SK-N-SH (cell line): Measurements from ENCODE around the gene CLEC5A. TPM values are rescaled to one million over a fixed set of nuclear protein-coding genes. Genes with fewer than 3 reads are reported as not detected.

Source experiments
- CTCF ChIA-PET: fragments of 300-600, 350-600 bp; formaldehyde crosslinking; extraction: SDS; loops from one replicate; lab custom pipeline; 2021; lab: Yijun Ruan, JAX
- POLR2A ChIA-PET: fragments of 350-600 bp; sonication (Branson Sonifier 250); formaldehyde crosslinking; extraction: SDS; loops from one replicate; lab custom pipeline; 2020; ENCODE audit warnings: antibody characterized with exemption, inconsistent platforms; lab: Yijun Ruan, JAX
- DNase-seq: peaks from one replicate; pipeline ENCODE4 v3.0.0; 2012
- H2AFZ ChIP-seq: fragments of 200-600 bp; sonication (generic); 2 replicates; pipeline ENCODE4 v1.8.1; 2016; ENCODE audit warnings: antibody characterized with exemption, mild to moderate bottlenecking, low read depth
- H3F3A ChIP-seq: fragments of 200-600 bp; sonication (generic); replicated peaks from 2 replicates; pipeline ENCODE3; 2016; ENCODE audit warnings: antibody characterized with exemption, mild to moderate bottlenecking; ENCODE audit not compliant: insufficient read depth
- H3K27ac ChIP-seq, 2 experiments: fragments of 200-500 bp in 1 of 2; fragments of 200-600 bp in 1 of 2; sonication (Bioruptor generic) in 1 of 2; sonication (generic), shearing (Covaris generic) in 1 of 2; 2 replicates each; pipeline versions ENCODE4 v1.5.1 to v1.6.1; 2014 to 2016; ENCODE audit warnings: low read depth in 2 of 2, inconsistent platforms in 1 of 2, low read length in 1 of 2, mild to moderate bottlenecking in 1 of 2, mixed read lengths in 1 of 2
- H3K27me3 ChIP-seq: fragments of 200-600 bp; sonication (generic), shearing (Covaris generic); 2 replicates; pipeline ENCODE4 v1.6.1; 2016; ENCODE audit warnings: mixed run types; ENCODE audit not compliant: insufficient read depth
- H3K36me3 ChIP-seq, 2 experiments: fragments of 200-500 bp in 1 of 2; fragments of 200-600 bp in 1 of 2; sonication (Bioruptor generic) in 1 of 2; sonication (generic) in 1 of 2; replicated peaks in 1 of 2; 2 replicates each; pipeline versions ENCODE3 to v1.5.1; 2014 to 2016; ENCODE audit warnings: low read length in 1 of 2, mild to moderate bottlenecking in 1 of 2; ENCODE audit not compliant: insufficient read depth in 2 of 2, control insufficient read depth in 1 of 2
- H3K4me1 ChIP-seq, 2 experiments: fragments of 200-500 bp in 1 of 2; fragments of 200-600 bp in 1 of 2; sonication (Bioruptor generic) in 1 of 2; sonication (generic), shearing (Covaris generic) in 1 of 2; 2 replicates each; pipeline versions ENCODE4 v1.5.1 to v1.6.1; 2014 to 2016; ENCODE audit warnings: low read depth in 1 of 2, low read length in 1 of 2, mixed run types in 1 of 2; ENCODE audit not compliant: insufficient read depth in 2 of 2, control insufficient read depth in 1 of 2
- H3K4me2 ChIP-seq: fragments of 200-600 bp; sonication (generic), shearing (Covaris generic); 2 replicates; pipeline ENCODE4 v1.6.1; 2017; ENCODE audit warnings: mixed run types
- H3K4me3 ChIP-seq, 2 experiments: fragments of 200-500 bp in 1 of 2; fragments of 200-600 bp in 1 of 2; sonication (Bioruptor generic) in 1 of 2; sonication (generic), shearing (Covaris generic) in 1 of 2; 2 replicates each; pipeline versions ENCODE4 v1.5.1 to v1.8.1; 2014 to 2016; ENCODE audit warnings: low read depth in 2 of 2, inconsistent platforms in 1 of 2, low read length in 1 of 2, mild to moderate bottlenecking in 1 of 2, mixed read lengths in 1 of 2, moderate library complexity in 1 of 2
- H3K79me2 ChIP-seq: fragments of 200-600 bp; sonication (generic); 2 replicates; pipeline ENCODE4 v1.8.1; 2017; ENCODE audit warnings: mild to moderate bottlenecking; ENCODE audit not compliant: insufficient read depth
- H3K9ac ChIP-seq: fragments of 200-600 bp; sonication (generic); 2 replicates; pipeline ENCODE4 v1.6.1; 2017; ENCODE audit warnings: mixed run types
- H3K9me2 ChIP-seq: fragments of 200-600 bp; sonication (generic); 2 replicates; pipeline ENCODE4 v1.6.1; 2017; ENCODE audit warnings: mixed run types
- H3K9me3 ChIP-seq: fragments of 200-600 bp; sonication (generic); 2 replicates; pipeline ENCODE4 v1.6.1; 2017; ENCODE audit warnings: mixed run types, mild to moderate bottlenecking, moderate library complexity
- H4K20me1 ChIP-seq: fragments of 200-600 bp; sonication (generic); 2 replicates; pipeline ENCODE4 v1.6.1; 2017; ENCODE audit warnings: mild to moderate bottlenecking, mixed run types; ENCODE audit not compliant: insufficient read depth
- ELF1 ChIP-seq: IDR thresholded peaks from 2 replicates; pipeline ENCODE4 v1.4.0; 2012
- EZH2phosphoT487 ChIP-seq: fragments of 200-600 bp; sonication (generic); IDR thresholded peaks from 2 replicates; pipeline ENCODE4 v1.6.1; 2017; ENCODE audit warnings: low read depth, mixed run types, mild to moderate bottlenecking, antibody characterized with exemption, moderate library complexity, borderline replicate concordance
- FOSL2 ChIP-seq: IDR thresholded peaks from 2 replicates; pipeline ENCODE4 v1.4.0; 2012; ENCODE audit warnings: low read depth, mild to moderate bottlenecking, moderate library complexity, borderline replicate concordance
- GABPA ChIP-seq: IDR thresholded peaks from 2 replicates; pipeline ENCODE4 v1.4.0; 2012; ENCODE audit warnings: low read depth, mild to moderate bottlenecking
- GATA2 ChIP-seq: sonication (generic); formaldehyde crosslinking; IDR thresholded peaks from 2 replicates; pipeline ENCODE4 v1.5.0; 2020; ENCODE audit warnings: mild to moderate bottlenecking, missing genetic modification reagents
- MEF2A ChIP-seq: IDR thresholded peaks from 2 replicates; pipeline ENCODE4 v1.4.0; 2012; ENCODE audit warnings: low read depth, borderline replicate concordance
- NFIC ChIP-seq: IDR thresholded peaks from 2 replicates; pipeline ENCODE4 v1.4.0; 2012; ENCODE audit warnings: borderline replicate concordance
- POLR2AphosphoS5 ChIP-seq: IDR thresholded peaks from 2 replicates; pipeline ENCODE4 v1.6.1; 2012; ENCODE audit warnings: low read depth, low read length
- RXRA ChIP-seq: IDR thresholded peaks from 2 replicates; pipeline ENCODE4 v1.4.0; 2012; ENCODE audit warnings: low read depth, mild to moderate bottlenecking, borderline replicate concordance
- SMC3 ChIP-seq: IDR thresholded peaks from 2 replicates; pipeline ENCODE4 v1.6.1; 2012; ENCODE audit warnings: low read depth, low read length, improper control_type of control experiment
- TAF1 ChIP-seq: IDR thresholded peaks from 2 replicates; pipeline ENCODE4 v1.6.1; 2012; ENCODE audit warnings: low read depth, mild to moderate bottlenecking, low read length, moderate library complexity, borderline replicate concordance
- TCF12 ChIP-seq: IDR thresholded peaks from 2 replicates; pipeline ENCODE4 v1.4.0; 2012
- TEAD4 ChIP-seq: IDR thresholded peaks from 2 replicates; pipeline ENCODE4 v1.4.0; 2012; ENCODE audit warnings: mild to moderate bottlenecking, borderline replicate concordance; ENCODE audit not compliant: insufficient read depth
- YY1 ChIP-seq: IDR thresholded peaks from 2 replicates; pipeline ENCODE4 v1.4.0; 2012; ENCODE audit warnings: low read depth, mild to moderate bottlenecking
- WGBS: methylation state at CpG from one replicate; pipeline ENCODE4 v1.1.6; 2017; ENCODE audit warnings: low lambda C conversion rate; 5-methylcytosine and 5-hydroxymethylcytosine counted together
- polyA plus RNA-seq, 3 experiments: library from polyadenylated mRNA; depleted of rRNA; stranded (reverse); fragments of >200 nt; gene quantifications; 2 replicates each; pipeline ENCODE4 v1.2.3, GENCODE V29; 2012
- TF ChIP-seq, protein P1 (sequence below): IDR thresholded peaks from 2 replicates; pipeline ENCODE4 v1.4.0; 2012; ENCODE audit warnings: low read depth, borderline replicate concordance
- TF ChIP-seq, protein P2 (sequence below): IDR thresholded peaks from 2 replicates; pipeline ENCODE4 v1.4.0; 2012; ENCODE audit warnings: low read depth
- TF ChIP-seq, protein P3 (sequence below): fragments of 150-350 bp; IDR thresholded peaks from 2 replicates; pipeline ENCODE4 v1.6.1; 2017; ENCODE audit warnings: antibody characterized with exemption, low read length, low read depth, borderline replicate concordance

The CLEC5A gene
- polyA plus RNA-seq, 1 of the 3 experiments (the other 2 are of a cell fraction): not detected

DNA sequence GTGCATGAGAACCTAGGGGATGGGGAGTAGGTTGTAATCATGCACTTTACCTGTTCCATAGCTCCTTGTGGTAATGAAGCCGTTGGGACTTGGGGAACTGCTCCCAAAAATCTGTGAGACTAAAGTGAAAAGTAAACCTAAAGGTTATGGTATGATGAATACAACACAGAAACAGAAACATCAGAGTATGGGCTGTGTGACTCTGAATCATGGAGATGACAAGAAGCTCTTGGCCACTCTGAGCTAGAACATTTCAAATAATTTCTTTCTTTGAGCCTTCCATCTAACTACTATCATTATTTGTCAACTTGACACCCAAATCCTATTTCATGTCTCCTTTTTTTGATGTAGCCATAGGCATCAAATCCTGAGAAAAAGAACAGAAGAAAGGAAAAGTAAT, 2.9 kb downstream of the CLEC5A start (continued):
- TF ChIP-seq, protein P1, sequence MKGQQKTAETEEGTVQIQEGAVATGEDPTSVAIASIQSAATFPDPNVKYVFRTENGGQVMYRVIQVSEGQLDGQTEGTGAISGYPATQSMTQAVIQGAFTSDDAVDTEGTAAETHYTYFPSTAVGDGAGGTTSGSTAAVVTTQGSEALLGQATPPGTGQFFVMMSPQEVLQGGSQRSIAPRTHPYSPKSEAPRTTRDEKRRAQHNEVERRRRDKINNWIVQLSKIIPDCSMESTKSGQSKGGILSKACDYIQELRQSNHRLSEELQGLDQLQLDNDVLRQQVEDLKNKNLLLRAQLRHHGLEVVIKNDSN: no peak
- TF ChIP-seq RXRA: no peak
- TF ChIP-seq POLR2AphosphoS5: no peak
- no peak for TF ChIP-seq TEAD4
- TF ChIP-seq FOSL2: no peak

GRCh38 chr7:141941075-141941474, 5.7 kb downstream of the CLEC5A start:
- Histone ChIP-seq H3K9ac (no peak overlapping the region), H3K4me3 (no peak overlapping the region), H3K36me3 (peaks cover 0 to 2% of the 10 kb centered on the region in 2 experiments), H4K20me1 (no peaks in the 10 kb centered on the region), H3K4me2 (no peak overlapping the region), H3F3A (no peaks in the 10 kb centered on the region), H3K9me3 (peaks cover 8% of the 10 kb centered on the region; the same call in 1 of the 2 replicates), H2AFZ (no peak overlapping the region), H3K27me3 (no peaks in the 10 kb centered on the region), H3K79me2 (no peaks in the 10 kb centered on the region), H3K9me2 (no peaks in the 10 kb centered on the region; the same call in 1 of the 2 replicates), H3K27ac (no peak overlapping the region), H3K4me1 (no peaks in the 10 kb centered on the region)
- TF ChIP-seq POLR2AphosphoS5: no peak
- no peak for TF ChIP-seq YY1
- TF ChIP-seq, protein P2, sequence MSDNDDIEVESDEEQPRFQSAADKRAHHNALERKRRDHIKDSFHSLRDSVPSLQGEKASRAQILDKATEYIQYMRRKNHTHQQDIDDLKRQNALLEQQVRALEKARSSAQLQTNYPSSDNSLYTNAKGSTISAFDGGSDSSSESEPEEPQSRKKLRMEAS: no peak
- TF ChIP-seq TAF1: no peak
- TF ChIP-seq, protein P3, sequence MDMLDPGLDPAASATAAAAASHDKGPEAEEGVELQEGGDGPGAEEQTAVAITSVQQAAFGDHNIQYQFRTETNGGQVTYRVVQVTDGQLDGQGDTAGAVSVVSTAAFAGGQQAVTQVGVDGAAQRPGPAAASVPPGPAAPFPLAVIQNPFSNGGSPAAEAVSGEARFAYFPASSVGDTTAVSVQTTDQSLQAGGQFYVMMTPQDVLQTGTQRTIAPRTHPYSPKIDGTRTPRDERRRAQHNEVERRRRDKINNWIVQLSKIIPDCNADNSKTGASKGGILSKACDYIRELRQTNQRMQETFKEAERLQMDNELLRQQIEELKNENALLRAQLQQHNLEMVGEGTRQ: no peak
- TF ChIP-seq ELF1: no peak
- TF ChIP-seq, protein P1: no peak
- no peak for TF ChIP-seq GABPA
- TF ChIP-seq NFIC: no peak
- TF ChIP-seq TCF12: no peak
- no peak for TF ChIP-seq MEF2A
- no peak for TF ChIP-seq GATA2 (CRISPR knock-in tag)
- no peak for TF ChIP-seq SMC3
- TF ChIP-seq RXRA: no peak
- no peak for TF ChIP-seq EZH2phosphoT487
- WGBS: 3% methylated on average over 3 of the region's 3 CpGs
- CTCF ChIA-PET: interaction anchor here (0.7 to 1.0 kb wide), 2 partner anchors 155 to 1175 kb away, joined by 3 to 4 read pairs; no protein-coding TSS in a partner anchor
- POLR2A ChIA-PET: no interaction called here
- no peak for DNase-seq
